Fibroblast of pulmonary artery (primary cell): ENCODE data around the gene DUSP15.
A peak's percentile ranks its signal among the peaks of the same experiment; 100 is the strongest.

Experiments used
- DNase-seq: peaks from one replicate; pipeline ENCODE4 v3.0.0-alpha.2; 2010; ENCODE audit warnings: low read depth
- H3K4me3 ChIP-seq: replicated peaks from 2 replicates; pipeline ENCODE4 v1.5.1; 2011; ENCODE audit warnings: low read depth, mild to moderate bottlenecking, control low read depth, low read length, moderate library complexity
- TF ChIP-seq, protein P1 (sequence below): IDR thresholded peaks from 2 replicates; pipeline ENCODE4 v1.5.1; 2011; ENCODE audit warnings: mild to moderate bottlenecking, control low read depth, low read length, inconsistent platforms; ENCODE audit errors: missing control alignments

DUSP15 gene

DNA sequence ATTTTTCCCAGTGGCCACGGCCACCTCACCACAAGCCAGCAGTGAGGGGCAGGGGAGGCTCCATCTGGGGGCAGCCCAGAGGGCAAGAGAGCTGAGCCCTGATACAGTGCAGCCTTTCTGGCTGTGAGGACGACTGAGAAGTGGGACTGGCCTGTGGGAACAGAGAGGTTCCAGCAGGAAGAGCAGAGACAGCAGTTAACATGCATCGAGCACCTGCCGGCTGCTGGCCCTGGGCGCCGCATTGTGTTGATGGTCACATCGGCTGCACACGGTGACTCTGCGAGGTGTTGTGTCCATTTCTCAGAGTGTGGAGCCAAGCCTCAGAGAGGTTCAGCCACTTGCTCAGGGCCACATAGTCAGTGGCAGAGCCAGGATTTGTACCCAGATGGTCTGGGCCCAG lies 34.8 kb downstream of the DUSP15 start:
- DNase-seq, result no peak
- H3K4me3 ChIP-seq, result no peak overlapping the region
- TF ChIP-seq, protein P1, sequence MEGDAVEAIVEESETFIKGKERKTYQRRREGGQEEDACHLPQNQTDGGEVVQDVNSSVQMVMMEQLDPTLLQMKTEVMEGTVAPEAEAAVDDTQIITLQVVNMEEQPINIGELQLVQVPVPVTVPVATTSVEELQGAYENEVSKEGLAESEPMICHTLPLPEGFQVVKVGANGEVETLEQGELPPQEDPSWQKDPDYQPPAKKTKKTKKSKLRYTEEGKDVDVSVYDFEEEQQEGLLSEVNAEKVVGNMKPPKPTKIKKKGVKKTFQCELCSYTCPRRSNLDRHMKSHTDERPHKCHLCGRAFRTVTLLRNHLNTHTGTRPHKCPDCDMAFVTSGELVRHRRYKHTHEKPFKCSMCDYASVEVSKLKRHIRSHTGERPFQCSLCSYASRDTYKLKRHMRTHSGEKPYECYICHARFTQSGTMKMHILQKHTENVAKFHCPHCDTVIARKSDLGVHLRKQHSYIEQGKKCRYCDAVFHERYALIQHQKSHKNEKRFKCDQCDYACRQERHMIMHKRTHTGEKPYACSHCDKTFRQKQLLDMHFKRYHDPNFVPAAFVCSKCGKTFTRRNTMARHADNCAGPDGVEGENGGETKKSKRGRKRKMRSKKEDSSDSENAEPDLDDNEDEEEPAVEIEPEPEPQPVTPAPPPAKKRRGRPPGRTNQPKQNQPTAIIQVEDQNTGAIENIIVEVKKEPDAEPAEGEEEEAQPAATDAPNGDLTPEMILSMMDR, result no peak

DNA sequence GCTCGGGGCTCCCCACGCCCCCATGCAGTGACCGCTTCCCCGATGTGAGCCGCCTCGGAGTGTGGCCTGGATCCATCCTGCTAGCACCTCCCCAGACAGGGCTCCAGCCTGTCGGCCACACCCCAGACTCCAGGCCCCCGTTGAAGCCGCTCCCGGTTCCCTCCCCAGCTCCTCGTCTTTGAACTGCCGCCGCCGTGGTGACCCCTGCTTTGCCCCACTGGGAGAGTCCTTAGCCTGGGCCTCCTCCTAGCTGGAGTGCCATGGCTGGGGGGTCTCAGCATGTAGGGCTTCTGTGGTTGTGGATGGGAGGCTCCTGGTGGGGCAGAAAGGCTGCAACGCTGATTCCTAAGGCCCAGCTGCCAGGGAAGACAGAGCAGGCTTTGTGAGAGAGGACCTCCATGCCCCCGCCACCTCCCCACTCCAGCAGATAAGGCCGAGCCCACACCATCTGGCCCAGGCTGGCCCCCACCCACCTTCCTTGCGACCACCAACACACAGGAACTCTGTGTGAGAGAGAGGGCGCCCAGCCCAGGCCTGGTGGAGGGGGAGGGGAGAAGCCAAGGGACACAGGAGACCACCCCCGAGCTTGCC lies 36.3 kb downstream of the DUSP15 start:
- no peak overlapping the region for H3K4me3 ChIP-seq
- TF ChIP-seq, protein P1, result no peak
- DNase-seq, result no peak

DNA sequence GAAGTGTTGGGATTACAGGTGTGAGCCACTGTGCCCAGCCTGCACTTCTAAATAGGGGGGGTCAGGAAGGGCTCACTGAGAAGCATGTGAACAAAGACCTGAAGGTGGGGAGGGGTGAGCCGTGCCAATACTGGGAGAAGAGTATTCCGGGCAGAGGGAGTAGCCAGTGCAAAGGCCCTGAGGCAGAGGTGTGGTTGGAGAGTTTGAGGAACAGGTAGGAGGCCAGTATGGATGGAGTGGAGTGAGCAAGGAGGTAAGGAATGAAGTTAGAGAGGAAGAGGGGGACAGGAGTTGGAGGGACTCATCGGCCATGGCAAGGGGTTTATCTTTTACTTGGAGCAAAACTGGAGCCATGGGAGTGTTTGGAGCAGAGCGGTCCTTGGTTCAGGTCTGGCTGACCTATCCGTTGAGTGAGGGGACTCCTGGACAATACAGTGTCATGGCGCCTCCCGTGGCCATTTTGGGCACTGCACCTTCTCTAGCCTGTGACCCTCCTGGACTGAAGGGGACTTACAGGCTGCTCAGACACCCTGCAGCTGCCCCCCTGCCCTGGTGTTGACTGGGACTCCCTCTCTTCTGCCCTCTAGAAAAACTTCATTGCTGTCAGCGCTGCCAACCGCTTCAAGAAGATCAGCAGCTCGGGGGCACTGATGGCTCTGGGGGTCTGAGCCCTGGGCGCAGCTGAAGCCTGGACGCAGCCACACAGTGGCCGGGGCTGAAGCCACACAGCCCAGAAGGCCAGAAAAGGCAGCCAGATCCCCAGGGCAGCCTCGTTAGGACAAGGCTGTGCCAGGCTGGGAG lies 37.0 kb downstream of the DUSP15 start:
- H3K4me3 ChIP-seq, result no peak overlapping the region
- TF ChIP-seq, protein P1, result peak; percentile 88
- DNase-seq, result peak; percentile 55

DNA sequence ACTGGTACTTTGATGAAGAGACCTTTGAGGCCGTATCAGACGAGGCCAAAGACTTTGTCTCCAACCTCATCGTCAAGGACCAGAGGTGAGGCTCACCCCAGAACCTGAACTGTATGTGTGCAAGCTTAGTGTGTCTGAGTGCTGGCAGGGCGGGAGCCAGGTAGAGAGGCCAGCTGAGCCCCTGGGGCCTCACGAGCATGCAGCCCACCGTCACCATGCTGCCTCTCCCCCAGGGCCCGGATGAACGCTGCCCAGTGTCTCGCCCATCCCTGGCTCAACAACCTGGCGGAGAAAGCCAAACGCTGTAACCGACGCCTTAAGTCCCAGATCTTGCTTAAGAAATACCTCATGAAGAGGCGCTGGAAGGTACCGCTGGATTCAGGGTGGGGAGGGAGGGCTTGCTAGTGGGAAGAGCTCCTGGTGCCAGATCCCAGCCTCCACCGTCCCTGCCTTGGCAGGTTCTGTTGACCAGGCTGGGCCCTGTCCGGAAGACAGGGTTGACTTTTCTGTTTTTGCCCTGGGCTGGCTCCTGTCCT lies 38.5 kb downstream of the DUSP15 start:
- TF ChIP-seq, protein P1, result no peak
- no peak overlapping the region for H3K4me3 ChIP-seq
- no peak for DNase-seq

DNA sequence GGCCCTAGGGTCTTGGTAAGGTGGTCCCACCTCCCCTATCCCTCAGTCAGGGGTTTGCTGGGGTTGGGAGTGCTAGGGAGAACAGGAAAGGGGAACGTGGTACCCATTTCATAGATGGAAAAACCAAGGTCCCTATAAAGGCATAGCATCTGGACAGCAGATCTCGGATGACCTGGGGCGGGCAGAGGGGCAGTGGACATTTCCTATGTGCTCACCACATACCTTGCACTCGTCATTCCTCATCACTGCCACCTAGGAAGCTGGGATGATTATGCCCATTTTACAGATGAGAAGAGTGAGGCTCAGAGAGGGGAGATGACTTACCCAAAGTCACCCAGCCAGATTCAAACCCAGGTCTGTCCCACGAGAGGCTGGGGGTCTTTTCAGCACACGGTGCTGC lies 39.1 kb downstream of the DUSP15 start:
- no peak overlapping the region for H3K4me3 ChIP-seq
- DNase-seq, result no peak
- TF ChIP-seq, protein P1, result no peak

DNA sequence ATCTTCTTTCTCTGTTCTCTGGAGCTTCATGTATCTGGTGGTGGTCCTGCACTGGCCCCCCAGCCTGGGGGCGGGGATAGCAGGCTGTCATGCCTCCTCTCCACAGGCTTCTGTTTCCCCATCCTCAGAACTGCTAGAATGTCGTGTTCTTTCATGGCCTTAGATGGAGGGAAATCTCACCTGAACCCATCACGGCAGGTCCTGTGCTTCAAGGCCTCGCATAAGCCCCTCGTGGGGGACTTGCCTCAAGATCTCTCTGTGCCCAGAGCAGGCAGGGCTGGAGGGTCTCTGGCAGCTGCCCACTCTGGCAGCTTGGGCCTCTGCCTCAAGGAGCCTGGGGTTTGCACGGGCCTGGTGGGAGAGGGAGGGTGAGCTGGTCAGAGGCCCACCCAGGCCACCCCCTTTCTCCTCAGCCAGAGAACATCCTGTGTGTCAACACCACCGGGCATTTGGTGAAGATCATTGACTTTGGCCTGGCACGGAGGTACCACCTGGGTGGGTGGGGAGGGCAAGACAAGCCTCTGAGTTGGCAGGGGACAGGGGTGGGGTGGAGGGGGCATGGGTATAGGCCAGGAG lies 39.8 kb downstream of the DUSP15 start:
- H3K4me3 ChIP-seq, result no peak overlapping the region
- TF ChIP-seq, protein P1, result no peak
- no peak for DNase-seq
